ENCODE results near the gene ARID3B. TPM values are rescaled to one million over a fixed set of nuclear protein-coding genes. Genes with fewer than 3 reads are reported as not detected.

ARID3B gene
- total RNA-seq, 5 donors from 2014 or later (not counting 1 experiment from before 2014, with no cell fraction given) = 36.2 to 48.7 (median 42.9) TPM

GRCh38 chr15:74519311-74519710 is 21.7 kb upstream of the ARID3B start:
- no peak for ATAC-seq (replicated peaks in 1 of 4)
- CTCF ChIA-PET = no interaction called here
- no CpG with 5 or more reads among the region's 4 CpGs for WGBS (ENCODE audit: insufficient coverage)

GRCh38 chr15:74520407-74520806 is 20.6 kb upstream of the ARID3B start:
- no peaks in the 10 kb centered on the region for H3K36me3 ChIP-seq (ENCODE audit: control insufficient read depth in 2 of 2, extremely low read depth in 1 of 2, insufficient read depth in 1 of 2, low read length in 1 of 2)
- no peaks in the 10 kb centered on the region for H3K9me3 Mint-ChIP-seq

More at GRCh38 chr15:74519311-74519710, 21.7 kb upstream of the ARID3B start:
- Histone ChIP-seq H3K4me3 (ENCODE audit: control insufficient read depth in 1 of 2, extremely low read depth in 1 of 2, low read length in 1 of 2) (no peak overlapping the region), H3K27ac (ENCODE audit: low read length) (no peak overlapping the region), H3K36me3 (ENCODE audit: control insufficient read depth in 2 of 2, extremely low read depth in 1 of 2, insufficient read depth in 1 of 2, low read length in 1 of 2) (no peaks in the 10 kb centered on the region), H3K27me3 (replicated peaks in 1 of 2; ENCODE audit: control insufficient read depth in 2 of 2, extremely low read depth in 1 of 2, insufficient read depth in 2 of 2, low read length in 1 of 2) (no peaks in the 10 kb centered on the region), H3K9me3 (no peaks in the 10 kb centered on the region), H3K4me1 (ENCODE audit: control insufficient read depth in 1 of 2, extremely low read depth in 1 of 2, insufficient read depth in 2 of 2, low read length in 2 of 2) (no peaks in the 10 kb centered on the region)
- no peaks in the 10 kb centered on the region for H3K4me1 Mint-ChIP-seq
- no peak overlapping the region for H3K27ac Mint-ChIP-seq
- POLR2A ChIA-PET = no interaction called here
- no peak overlapping the region for H3K4me3 Mint-ChIP-seq
- DNase-seq = no peak
- no peaks in the 10 kb centered on the region for H3K9me3 Mint-ChIP-seq
- H3K27me3 Mint-ChIP-seq = no peaks in the 10 kb centered on the region
- H3K36me3 Mint-ChIP-seq = no peaks in the 10 kb centered on the region

GRCh38 chr15:74523982-74524381 is 17.0 kb upstream of the ARID3B start:
- ChIA-PET POLR2A (no interaction called here), CTCF (no interaction called here)
- Histone ChIP-seq H3K27me3 (replicated peaks in 1 of 2; ENCODE audit: control insufficient read depth in 2 of 2, extremely low read depth in 1 of 2, insufficient read depth in 2 of 2, low read length in 1 of 2) (no peaks in the 10 kb centered on the region), H3K27ac (ENCODE audit: low read length) (no peak overlapping the region), H3K4me1 (ENCODE audit: control insufficient read depth in 1 of 2, extremely low read depth in 1 of 2, insufficient read depth in 2 of 2, low read length in 2 of 2) (no peaks in the 10 kb centered on the region), H3K4me3 (ENCODE audit: control insufficient read depth in 1 of 2, extremely low read depth in 1 of 2, low read length in 1 of 2) (no peak overlapping the region), H3K9me3 (no peaks in the 10 kb centered on the region), H3K36me3 (ENCODE audit: control insufficient read depth in 2 of 2, extremely low read depth in 1 of 2, insufficient read depth in 1 of 2, low read length in 1 of 2) (no peaks in the 10 kb centered on the region)
- no peaks in the 10 kb centered on the region for H3K27me3 Mint-ChIP-seq
- no peaks in the 10 kb centered on the region for H3K36me3 Mint-ChIP-seq
- H3K4me1 Mint-ChIP-seq = no peaks in the 10 kb centered on the region
- H3K4me3 Mint-ChIP-seq = no peak overlapping the region
- H3K9me3 Mint-ChIP-seq = no peaks in the 10 kb centered on the region
- no peak for ATAC-seq (replicated peaks in 1 of 4)
- H3K27ac Mint-ChIP-seq = no peak overlapping the region
- DNase-seq = no peak

More at GRCh38 chr15:74520407-74520806, 20.6 kb upstream of the ARID3B start:
- H3K4me1 ChIP-seq (ENCODE audit: control insufficient read depth in 1 of 2, extremely low read depth in 1 of 2, insufficient read depth in 2 of 2, low read length in 2 of 2) = no peaks in the 10 kb centered on the region
- CTCF ChIA-PET = no interaction called here
- no peaks in the 10 kb centered on the region for H3K36me3 Mint-ChIP-seq
- no peaks in the 10 kb centered on the region for H3K27me3 Mint-ChIP-seq
- H3K4me3 ChIP-seq (ENCODE audit: control insufficient read depth in 1 of 2, extremely low read depth in 1 of 2, low read length in 1 of 2) = no peak overlapping the region
- ATAC-seq (replicated peaks in 1 of 4) (no peak), DNase-seq (no peak)
- H3K27me3 ChIP-seq (replicated peaks in 1 of 2; ENCODE audit: control insufficient read depth in 2 of 2, extremely low read depth in 1 of 2, insufficient read depth in 2 of 2, low read length in 1 of 2) = no peaks in the 10 kb centered on the region
- 100% methylated on average over 2 of the region's 4 CpGs for WGBS (ENCODE audit: insufficient coverage)
- POLR2A ChIA-PET = no interaction called here
- H3K4me1 Mint-ChIP-seq = no peaks in the 10 kb centered on the region
- H3K4me3 Mint-ChIP-seq = no peak overlapping the region
- no peak overlapping the region for H3K27ac ChIP-seq (ENCODE audit: low read length)
- H3K27ac Mint-ChIP-seq = no peak overlapping the region
- no peaks in the 10 kb centered on the region for H3K9me3 ChIP-seq

- no peak overlapping the region for H3K27ac Mint-ChIP-seq
- Histone ChIP-seq H3K27me3 (replicated peaks in 1 of 2; ENCODE audit: control insufficient read depth in 2 of 2, extremely low read depth in 1 of 2, insufficient read depth in 2 of 2, low read length in 1 of 2) (no peaks in the 10 kb centered on the region), H3K4me3 (ENCODE audit: control insufficient read depth in 1 of 2, extremely low read depth in 1 of 2, low read length in 1 of 2) (no peak overlapping the region), H3K4me1 (ENCODE audit: control insufficient read depth in 1 of 2, extremely low read depth in 1 of 2, insufficient read depth in 2 of 2, low read length in 2 of 2) (no peaks in the 10 kb centered on the region), H3K36me3 (ENCODE audit: control insufficient read depth in 2 of 2, extremely low read depth in 1 of 2, insufficient read depth in 1 of 2, low read length in 1 of 2) (no peaks in the 10 kb centered on the region), H3K27ac (ENCODE audit: low read length) (no peak overlapping the region), H3K9me3 (no peaks in the 10 kb centered on the region)
- H3K4me3 Mint-ChIP-seq = no peak overlapping the region
- DNase-seq (no peak), ATAC-seq (replicated peaks in 1 of 4) (no peak)
- H3K4me1 Mint-ChIP-seq = no peaks in the 10 kb centered on the region
- CTCF ChIA-PET = no interaction called here
- POLR2A ChIA-PET = no interaction called here
- H3K27me3 Mint-ChIP-seq = no peaks in the 10 kb centered on the region
- no peaks in the 10 kb centered on the region for H3K9me3 Mint-ChIP-seq
- 83% methylated on average over 1 of the region's 1 CpG for WGBS (ENCODE audit: insufficient coverage)
- no peaks in the 10 kb centered on the region for H3K36me3 Mint-ChIP-seq
These were observed 15.7 kb upstream of the ARID3B start for GRCh38 chr15:74525309-74525708.

GRCh38 chr15:74525945-74526344 is 15.1 kb upstream of the ARID3B start:
- Histone ChIP-seq H3K27me3 (replicated peaks in 1 of 2; ENCODE audit: control insufficient read depth in 2 of 2, extremely low read depth in 1 of 2, insufficient read depth in 2 of 2, low read length in 1 of 2) (no peaks in the 10 kb centered on the region), H3K36me3 (ENCODE audit: control insufficient read depth in 2 of 2, extremely low read depth in 1 of 2, insufficient read depth in 1 of 2, low read length in 1 of 2) (no peaks in the 10 kb centered on the region), H3K27ac (ENCODE audit: low read length) (no peak overlapping the region), H3K4me3 (ENCODE audit: control insufficient read depth in 1 of 2, extremely low read depth in 1 of 2, low read length in 1 of 2) (no peak overlapping the region), H3K9me3 (no peaks in the 10 kb centered on the region), H3K4me1 (ENCODE audit: control insufficient read depth in 1 of 2, extremely low read depth in 1 of 2, insufficient read depth in 2 of 2, low read length in 2 of 2) (no peaks in the 10 kb centered on the region)
- Mint-ChIP-seq H3K27ac (no peak overlapping the region), H3K4me1 (no peaks in the 10 kb centered on the region), H3K4me3 (no peak overlapping the region), H3K27me3 (no peaks in the 10 kb centered on the region), H3K9me3 (no peaks in the 10 kb centered on the region), H3K36me3 (no peaks in the 10 kb centered on the region)
- ChIA-PET POLR2A (no interaction called here), CTCF (interaction anchor here in 1 of 2 donors (0.6 kb wide), 1 partner anchor 20 kb away, joined by 3 read pairs; no protein-coding TSS in a partner anchor)
- WGBS (ENCODE audit: insufficient coverage) = no CpG with 5 or more reads among the region's 3 CpGs
- ATAC-seq (replicated peaks in 1 of 4) = no peak
- no peak for DNase-seq

- Histone ChIP-seq H3K4me1 (ENCODE audit: control insufficient read depth in 1 of 2, extremely low read depth in 1 of 2, insufficient read depth in 2 of 2, low read length in 2 of 2) (no peaks in the 10 kb centered on the region), H3K27ac (ENCODE audit: low read length) (no peak overlapping the region), H3K27me3 (replicated peaks in 1 of 2; ENCODE audit: control insufficient read depth in 2 of 2, extremely low read depth in 1 of 2, insufficient read depth in 2 of 2, low read length in 1 of 2) (no peaks in the 10 kb centered on the region), H3K36me3 (ENCODE audit: control insufficient read depth in 2 of 2, extremely low read depth in 1 of 2, insufficient read depth in 1 of 2, low read length in 1 of 2) (no peaks in the 10 kb centered on the region), H3K9me3 (no peaks in the 10 kb centered on the region), H3K4me3 (ENCODE audit: control insufficient read depth in 1 of 2, extremely low read depth in 1 of 2, low read length in 1 of 2) (no peak overlapping the region)
- Mint-ChIP-seq H3K27me3 (no peaks in the 10 kb centered on the region), H3K4me3 (no peak overlapping the region), H3K9me3 (no peaks in the 10 kb centered on the region), H3K27ac (no peak overlapping the region), H3K4me1 (no peaks in the 10 kb centered on the region), H3K36me3 (no peaks in the 10 kb centered on the region)
- DNase-seq = no peak
- ATAC-seq (replicated peaks in 1 of 4) = no peak
- WGBS (ENCODE audit: insufficient coverage) = no CpG with 5 or more reads among the region's 5 CpGs
- POLR2A ChIA-PET = interaction anchor here in 1 of 2 donors (0.6 kb wide), 1 partner anchor 509 kb away, joined by 3 read pairs; no protein-coding TSS in a partner anchor
- CTCF ChIA-PET = no interaction called here
These were observed 12.1 kb upstream of the ARID3B start for GRCh38 chr15:74528876-74529275.

- no peaks in the 10 kb centered on the region for H3K36me3 ChIP-seq (ENCODE audit: control insufficient read depth in 2 of 2, extremely low read depth in 1 of 2, insufficient read depth in 1 of 2, low read length in 1 of 2)
- H3K4me1 Mint-ChIP-seq = no peaks in the 10 kb centered on the region
- H3K9me3 ChIP-seq = no peaks in the 10 kb centered on the region
- ChIA-PET CTCF (interaction anchor here in 1 of 2 donors (0.5 kb wide), 1 partner anchor 1172 kb away, joined by 3 read pairs; no protein-coding TSS in a partner anchor), POLR2A (interaction anchor here in 1 of 2 donors (0.6 kb wide), 1 partner anchor 17 kb away, joined by 6 read pairs; no protein-coding TSS in a partner anchor)
- WGBS (ENCODE audit: insufficient coverage) = 90% methylated on average over 4 of the region's 8 CpGs
- H3K36me3 Mint-ChIP-seq = no peaks in the 10 kb centered on the region
- DNase-seq (no peak), ATAC-seq (replicated peaks in 1 of 4) (no peak)
- no peak overlapping the region for H3K27ac ChIP-seq (ENCODE audit: low read length)
- H3K4me3 ChIP-seq (ENCODE audit: control insufficient read depth in 1 of 2, extremely low read depth in 1 of 2, low read length in 1 of 2) = no peak overlapping the region
- H3K27me3 ChIP-seq (replicated peaks in 1 of 2; ENCODE audit: control insufficient read depth in 2 of 2, extremely low read depth in 1 of 2, insufficient read depth in 2 of 2, low read length in 1 of 2) = no peaks in the 10 kb centered on the region
- H3K4me3 Mint-ChIP-seq = no peak overlapping the region
- no peaks in the 10 kb centered on the region for H3K9me3 Mint-ChIP-seq
- no peaks in the 10 kb centered on the region for H3K27me3 Mint-ChIP-seq
- no peaks in the 10 kb centered on the region for H3K4me1 ChIP-seq (ENCODE audit: control insufficient read depth in 1 of 2, extremely low read depth in 1 of 2, insufficient read depth in 2 of 2, low read length in 2 of 2)
- no peak overlapping the region for H3K27ac Mint-ChIP-seq
These were observed 11.1 kb upstream of the ARID3B start for GRCh38 chr15:74529921-74530320.
